VCaP (cell line): Measurements from ENCODE around the gene ANTXR2.

Source experiments
- H3K27ac ChIP-seq: fragments of 450-650 bp; 2 replicates; pipeline ENCODE4 v1.5.1; 2017
- CTCF ChIP-seq: fragments of 450-650 bp; conservative IDR thresholded peaks from 2 replicates; pipeline ENCODE4 v1.5.1; 2017; ENCODE audit warnings: mild to moderate bottlenecking, moderate library complexity

ANTXR2 gene

GRCh38 chr4:79913581-79913980, 159.4 kb downstream of the ANTXR2 start:
- no peak for TF ChIP-seq CTCF
- H3K27ac ChIP-seq, result no peak overlapping the region

GRCh38 chr4:79907001-79907400, 166.0 kb downstream of the ANTXR2 start:
- no peak for TF ChIP-seq CTCF
- no peak overlapping the region for H3K27ac ChIP-seq

GRCh38 chr4:79906303-79906702, 166.7 kb downstream of the ANTXR2 start:
- no peak overlapping the region for H3K27ac ChIP-seq
- TF ChIP-seq CTCF, result no peak

- TF ChIP-seq CTCF, result no peak
Measured at GRCh38 chr4:79905212-79905611, 167.8 kb downstream of the ANTXR2 start.

GRCh38 chr4:79904331-79904730, 168.7 kb downstream of the ANTXR2 start:
- H3K27ac ChIP-seq, result no peak overlapping the region
- TF ChIP-seq CTCF, result no peak

More at GRCh38 chr4:79905212-79905611, 167.8 kb downstream of the ANTXR2 start:
- no peak overlapping the region for H3K27ac ChIP-seq

- H3K27ac ChIP-seq, result no peak overlapping the region
- no peak for TF ChIP-seq CTCF
Measured at GRCh38 chr4:79900182-79900581, 172.8 kb downstream of the ANTXR2 start.

GRCh38 chr4:79899481-79899880, 173.5 kb downstream of the ANTXR2 start:
- no peak for TF ChIP-seq CTCF
- no peak overlapping the region for H3K27ac ChIP-seq

- no peak for TF ChIP-seq CTCF
- no peak overlapping the region for H3K27ac ChIP-seq
Measured at GRCh38 chr4:79898055-79898454, 175.0 kb downstream of the ANTXR2 start.
